ENCODE measurements around the gene IGF2R. TPM values are rescaled to one million over a fixed set of nuclear protein-coding genes. Genes with fewer than 3 reads are reported as not detected.

Gene IGF2R
- total and polyA plus RNA-seq, 2 donors (not counting 1 experiment from before 2014, with no cell fraction given) = 9.5 to 53.3 TPM

DNA sequence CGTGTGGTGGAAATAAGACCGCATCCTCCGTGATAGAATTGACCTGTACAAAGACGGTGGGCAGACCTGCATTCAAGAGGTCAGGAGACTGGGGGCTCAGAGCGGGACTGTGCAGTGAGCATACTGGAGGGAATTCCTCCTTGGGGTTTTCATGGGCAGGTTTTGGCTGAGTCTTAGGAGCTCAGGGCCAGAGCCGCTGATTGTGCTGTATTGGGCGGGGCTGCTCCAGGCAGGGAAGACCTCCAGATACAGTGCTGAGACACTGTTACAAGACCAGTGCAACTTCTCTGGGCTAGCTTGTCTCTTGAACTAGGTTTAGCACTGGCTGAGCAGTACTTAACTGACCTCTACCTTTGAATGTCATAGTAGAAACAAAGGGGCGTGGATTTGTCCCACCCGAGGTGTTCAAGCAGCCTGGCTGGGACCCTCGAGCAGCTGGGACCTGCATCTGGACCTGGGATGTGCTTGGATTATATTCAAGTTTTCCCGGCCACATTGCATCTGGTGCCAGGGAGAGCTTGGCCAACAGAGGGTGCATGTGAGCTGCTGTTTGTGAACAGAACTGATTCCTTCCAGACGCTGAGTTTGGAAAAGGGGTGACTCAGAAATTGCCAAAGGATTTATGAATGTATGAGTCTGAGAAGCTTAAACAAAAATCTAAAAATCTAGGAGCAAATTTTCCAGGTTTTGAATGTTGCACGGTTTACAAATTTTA is 119.3 kb downstream of the IGF2R start:
- Mint-ChIP-seq H3K27ac (no peak overlapping the region), H3K4me1 (no peaks in the 10 kb centered on the region), H3K4me3 (no peak overlapping the region), H3K9me3 (ENCODE audit: insufficient read depth) (no peaks in the 10 kb centered on the region), H3K27me3 (no peaks in the 10 kb centered on the region)
- Histone ChIP-seq H3K9ac (ENCODE audit: low read length) (no peak overlapping the region), H3K4me3 (ENCODE audit: control extremely low read depth in 1 of 5, extremely low read depth in 1 of 5, insufficient read depth in 1 of 5, low read depth in 2 of 5, low read length in 4 of 5) (no peak overlapping the region), H3K36me3 (replicated peaks in 1 of 2; ENCODE audit: control extremely low read depth in 1 of 2, control insufficient read depth in 1 of 2, extremely low read depth in 1 of 2, insufficient read depth in 2 of 2, low read length in 1 of 2) (peaks cover 15 to 78% of the 10 kb centered on the region in 2 experiments), H3K9me3 (ENCODE audit: control extremely low read depth in 1 of 3, control insufficient read depth in 2 of 3, insufficient read depth in 1 of 3, low read length in 2 of 3) (no peaks in the 10 kb centered on the region), H3K79me2 (ENCODE audit: control insufficient read depth, insufficient read depth, low read length) (no peaks in the 10 kb centered on the region), H3K4me2 (replicated peaks; ENCODE audit: low read depth, low read length, poor library complexity, severe bottlenecking) (no peak overlapping the region), H2AFZ (ENCODE audit: insufficient read depth, low read depth, low read length, poor library complexity, severe bottlenecking) (no peak overlapping the region), H3K4me1 (ENCODE audit: control insufficient read depth in 2 of 2, insufficient read depth in 2 of 2, low read length in 2 of 2) (no peaks in the 10 kb centered on the region), H3K27ac (ENCODE audit: low read length in 2 of 2) (no peak overlapping the region), H4K20me1 (ENCODE audit: control insufficient read depth, insufficient read depth, low read length, poor library complexity, severe bottlenecking) (no peaks in the 10 kb centered on the region), H3K27me3 (replicated peaks in 1 of 4; ENCODE audit: control extremely low read depth in 1 of 4, control insufficient read depth in 3 of 4, insufficient read depth in 4 of 4, low read length in 3 of 4) (no peaks in the 10 kb centered on the region)
- ChIA-PET CTCF (interaction anchor here (1.3 to 1.7 kb wide), 2 partner anchors 8 to 11 kb away, joined by 4 to 5 read pairs; no protein-coding TSS in a partner anchor), POLR2A (no interaction called here)
- intact Hi-C loops (cut with micrococcal nuclease) = no loop called here
- 94% methylated on average over 11 of the region's 13 CpGs for WGBS (ENCODE audit: insufficient coverage)
- no peak for ATAC-seq (ENCODE audit: low read depth)
- no peak for DNase-seq
- TF ChIP-seq EZH2 (IDR thresholded peaks at IDR 0.05; ENCODE audit: borderline replicate concordance, insufficient read depth, low read depth, low read length, poor library complexity, severe bottlenecking) = no peak
- TF ChIP-seq, protein P1, sequence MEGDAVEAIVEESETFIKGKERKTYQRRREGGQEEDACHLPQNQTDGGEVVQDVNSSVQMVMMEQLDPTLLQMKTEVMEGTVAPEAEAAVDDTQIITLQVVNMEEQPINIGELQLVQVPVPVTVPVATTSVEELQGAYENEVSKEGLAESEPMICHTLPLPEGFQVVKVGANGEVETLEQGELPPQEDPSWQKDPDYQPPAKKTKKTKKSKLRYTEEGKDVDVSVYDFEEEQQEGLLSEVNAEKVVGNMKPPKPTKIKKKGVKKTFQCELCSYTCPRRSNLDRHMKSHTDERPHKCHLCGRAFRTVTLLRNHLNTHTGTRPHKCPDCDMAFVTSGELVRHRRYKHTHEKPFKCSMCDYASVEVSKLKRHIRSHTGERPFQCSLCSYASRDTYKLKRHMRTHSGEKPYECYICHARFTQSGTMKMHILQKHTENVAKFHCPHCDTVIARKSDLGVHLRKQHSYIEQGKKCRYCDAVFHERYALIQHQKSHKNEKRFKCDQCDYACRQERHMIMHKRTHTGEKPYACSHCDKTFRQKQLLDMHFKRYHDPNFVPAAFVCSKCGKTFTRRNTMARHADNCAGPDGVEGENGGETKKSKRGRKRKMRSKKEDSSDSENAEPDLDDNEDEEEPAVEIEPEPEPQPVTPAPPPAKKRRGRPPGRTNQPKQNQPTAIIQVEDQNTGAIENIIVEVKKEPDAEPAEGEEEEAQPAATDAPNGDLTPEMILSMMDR (IDR thresholded peaks at IDR 0.05) = no peak

DNA sequence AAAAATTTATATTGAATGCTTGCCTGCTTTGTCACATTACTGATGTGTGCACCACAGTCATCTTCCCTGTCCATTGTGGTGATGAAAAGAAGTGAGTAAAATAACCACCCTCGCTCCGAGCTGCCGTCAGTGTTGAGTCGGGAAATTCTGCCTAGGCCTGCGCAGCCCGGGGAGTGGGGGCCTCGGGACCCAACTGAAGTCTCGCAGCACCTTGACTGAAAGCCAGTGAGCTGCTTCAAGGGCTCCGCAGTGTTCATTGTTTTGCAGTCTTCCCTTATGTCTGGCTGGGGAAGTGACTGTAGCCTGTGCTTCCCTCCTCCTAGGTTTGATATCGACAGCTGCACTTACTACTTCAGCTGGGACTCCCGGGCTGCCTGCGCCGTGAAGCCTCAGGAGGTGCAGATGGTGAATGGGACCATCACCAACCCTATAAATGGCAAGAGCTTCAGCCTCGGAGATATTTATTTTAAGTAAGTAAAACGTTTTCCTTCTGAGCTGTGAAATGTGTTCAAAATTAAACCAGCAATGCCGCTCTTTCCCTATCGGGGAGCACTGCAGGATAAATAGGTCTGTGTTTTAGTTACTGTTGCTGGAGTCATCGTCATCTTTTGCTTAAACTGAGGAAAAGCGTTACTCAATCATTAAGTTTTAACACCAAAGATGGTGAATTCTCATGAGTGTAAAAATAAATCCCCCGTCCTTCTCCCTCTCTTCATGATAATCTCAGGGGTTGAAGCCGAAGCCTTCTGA is 120.1 kb downstream of the IGF2R start:
- Histone ChIP-seq H3K9ac (ENCODE audit: low read length) (no peak overlapping the region), H2AFZ (ENCODE audit: insufficient read depth, low read depth, low read length, poor library complexity, severe bottlenecking) (no peak overlapping the region), H3K9me3 (ENCODE audit: control extremely low read depth in 1 of 3, control insufficient read depth in 2 of 3, insufficient read depth in 1 of 3, low read length in 2 of 3) (no peaks in the 10 kb centered on the region), H3K27me3 (replicated peaks in 1 of 4; ENCODE audit: control extremely low read depth in 1 of 4, control insufficient read depth in 3 of 4, insufficient read depth in 4 of 4, low read length in 3 of 4) (no peaks in the 10 kb centered on the region), H3K4me2 (replicated peaks; ENCODE audit: low read depth, low read length, poor library complexity, severe bottlenecking) (no peak overlapping the region), H3K36me3 (replicated peaks in 1 of 2; ENCODE audit: control extremely low read depth in 1 of 2, control insufficient read depth in 1 of 2, extremely low read depth in 1 of 2, insufficient read depth in 2 of 2, low read length in 1 of 2) (peaks cover 14 to 82% of the 10 kb centered on the region in 2 experiments), H3K79me2 (ENCODE audit: control insufficient read depth, insufficient read depth, low read length) (no peaks in the 10 kb centered on the region), H3K4me1 (ENCODE audit: control insufficient read depth in 2 of 2, insufficient read depth in 2 of 2, low read length in 2 of 2) (no peaks in the 10 kb centered on the region), H3K4me3 (ENCODE audit: control extremely low read depth in 1 of 5, extremely low read depth in 1 of 5, insufficient read depth in 1 of 5, low read depth in 2 of 5, low read length in 4 of 5) (no peak overlapping the region), H3K27ac (ENCODE audit: low read length in 2 of 2) (no peak overlapping the region), H4K20me1 (ENCODE audit: control insufficient read depth, insufficient read depth, low read length, poor library complexity, severe bottlenecking) (no peaks in the 10 kb centered on the region)
- WGBS (ENCODE audit: insufficient coverage) = 98% methylated on average over 12 of the region's 21 CpGs
- ATAC-seq (ENCODE audit: low read depth) = no peak
- Mint-ChIP-seq H3K27me3 (no peaks in the 10 kb centered on the region), H3K9me3 (ENCODE audit: insufficient read depth) (no peaks in the 10 kb centered on the region), H3K4me3 (no peak overlapping the region), H3K4me1 (no peaks in the 10 kb centered on the region), H3K27ac (no peak overlapping the region)
- ChIA-PET CTCF (interaction anchor here (1.3 to 1.7 kb wide), 2 partner anchors 9 to 10 kb away, joined by 4 to 5 read pairs; no protein-coding TSS in a partner anchor), POLR2A (no interaction called here)
- no peak for DNase-seq
- intact Hi-C loops (cut with micrococcal nuclease) = no loop called here
- no peak for TF ChIP-seq EZH2 (IDR thresholded peaks at IDR 0.05; ENCODE audit: borderline replicate concordance, insufficient read depth, low read depth, low read length, poor library complexity, severe bottlenecking)
- TF ChIP-seq, protein P1 (IDR thresholded peaks at IDR 0.05) = no peak
